Choroid plexus epithelial cell (primary cell): Measurements from ENCODE around the gene CCDC124.
"Not testable (repeated sequence)": the region's sequence is repeated elsewhere in the genome, so short reads cannot be mapped to it uniquely, and the experiment has no call there.

Experiments used
- DNase-seq: peaks from one replicate; pipeline ENCODE4 v3.0.0-alpha.2; 2010; ENCODE audit warnings: low read depth
- H3K4me3 ChIP-seq: 2 replicates; pipeline ENCODE4 v1.5.1; 2011; ENCODE audit warnings: low read depth, mild to moderate bottlenecking, control low read depth, low read length, moderate library complexity
- TF ChIP-seq, protein P1 (sequence below): conservative IDR thresholded peaks from 2 replicates; pipeline ENCODE4 v1.5.1; 2011; ENCODE audit warnings: low read depth, mild to moderate bottlenecking, control low read depth, inconsistent platforms, low read length, moderate library complexity

Gene CCDC124

DNA sequence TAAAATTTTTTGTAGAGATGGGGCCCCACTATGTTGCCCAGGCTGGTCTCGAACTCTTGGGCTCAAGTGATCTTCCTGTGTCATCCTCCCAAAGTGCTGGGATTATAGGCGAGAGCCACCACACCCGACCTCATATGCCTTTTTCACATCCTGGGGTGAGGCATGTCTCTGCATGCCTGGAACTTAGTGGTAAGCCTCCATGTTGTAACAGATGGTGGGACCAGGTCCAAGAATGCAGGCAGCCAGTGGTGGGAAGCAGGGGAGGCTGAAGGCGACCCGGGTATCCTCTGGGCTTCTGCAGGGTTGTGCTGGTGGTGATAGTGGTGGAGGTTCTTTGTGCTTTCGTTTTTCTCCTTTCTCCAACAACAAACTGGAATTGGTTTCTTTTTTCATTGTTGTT lies 30.1 kb upstream of the CCDC124 start:
- no peak overlapping the region for H3K4me3 ChIP-seq
- peak; percentile 86 for DNase-seq
- TF ChIP-seq, protein P1, sequence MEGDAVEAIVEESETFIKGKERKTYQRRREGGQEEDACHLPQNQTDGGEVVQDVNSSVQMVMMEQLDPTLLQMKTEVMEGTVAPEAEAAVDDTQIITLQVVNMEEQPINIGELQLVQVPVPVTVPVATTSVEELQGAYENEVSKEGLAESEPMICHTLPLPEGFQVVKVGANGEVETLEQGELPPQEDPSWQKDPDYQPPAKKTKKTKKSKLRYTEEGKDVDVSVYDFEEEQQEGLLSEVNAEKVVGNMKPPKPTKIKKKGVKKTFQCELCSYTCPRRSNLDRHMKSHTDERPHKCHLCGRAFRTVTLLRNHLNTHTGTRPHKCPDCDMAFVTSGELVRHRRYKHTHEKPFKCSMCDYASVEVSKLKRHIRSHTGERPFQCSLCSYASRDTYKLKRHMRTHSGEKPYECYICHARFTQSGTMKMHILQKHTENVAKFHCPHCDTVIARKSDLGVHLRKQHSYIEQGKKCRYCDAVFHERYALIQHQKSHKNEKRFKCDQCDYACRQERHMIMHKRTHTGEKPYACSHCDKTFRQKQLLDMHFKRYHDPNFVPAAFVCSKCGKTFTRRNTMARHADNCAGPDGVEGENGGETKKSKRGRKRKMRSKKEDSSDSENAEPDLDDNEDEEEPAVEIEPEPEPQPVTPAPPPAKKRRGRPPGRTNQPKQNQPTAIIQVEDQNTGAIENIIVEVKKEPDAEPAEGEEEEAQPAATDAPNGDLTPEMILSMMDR: no peak

DNA sequence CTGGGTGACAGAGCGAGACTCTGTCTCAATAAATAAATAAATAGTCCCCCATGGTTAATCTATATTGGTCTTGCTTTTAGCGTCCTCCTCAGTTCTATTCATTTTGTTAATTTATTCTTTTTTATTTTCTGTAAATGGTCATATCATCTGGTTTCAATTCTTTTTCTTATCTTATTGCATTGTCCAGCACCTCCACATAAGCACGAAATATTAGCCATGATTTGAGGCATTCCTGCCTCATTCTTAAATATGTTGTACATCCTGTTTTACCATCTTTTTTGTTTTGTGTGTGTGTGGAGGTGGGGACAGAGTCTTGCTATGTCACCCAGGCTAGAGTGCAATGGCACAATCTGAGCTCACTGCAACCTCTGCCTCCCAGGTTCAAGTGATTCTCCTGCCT lies 24.6 kb upstream of the CCDC124 start:
- TF ChIP-seq, protein P1: no peak
- no peak for DNase-seq
- no peak overlapping the region for H3K4me3 ChIP-seq

DNA sequence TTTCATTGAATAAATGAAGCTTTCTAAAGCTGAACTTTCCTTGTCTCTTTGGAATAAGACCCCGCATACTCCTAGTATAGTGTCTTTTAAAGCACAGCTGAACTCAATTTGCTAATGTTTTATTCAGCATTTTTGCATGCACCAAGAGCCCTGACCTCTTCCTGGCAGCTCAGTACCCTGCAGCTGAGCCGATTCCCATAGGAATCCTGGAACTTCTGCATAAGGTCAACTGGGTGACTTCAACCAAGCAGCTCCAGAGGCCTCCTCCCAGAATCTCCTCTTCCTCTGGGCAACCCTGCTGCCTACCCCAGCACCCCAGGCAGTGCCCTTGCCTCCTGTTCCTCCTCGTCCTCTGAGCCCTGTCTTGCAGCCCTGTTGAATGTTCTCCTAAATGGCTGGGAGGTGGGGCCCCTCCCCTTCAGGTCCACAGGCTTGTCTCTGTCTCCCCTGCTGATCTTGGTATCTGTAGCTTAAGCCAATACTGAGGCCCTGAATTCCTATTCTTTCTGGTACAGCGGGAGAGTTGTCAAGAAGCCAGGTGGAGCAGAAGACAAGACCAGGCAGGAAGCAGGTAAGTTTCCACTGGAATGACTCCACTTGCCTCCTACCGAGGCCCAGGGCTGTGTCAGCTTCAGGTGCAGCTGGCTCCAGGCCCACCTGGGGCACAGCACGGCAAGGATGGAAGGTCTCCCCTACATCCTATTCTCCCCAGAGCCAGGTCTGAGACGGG lies 23.6 kb upstream of the CCDC124 start:
- H3K4me3 ChIP-seq: no peak overlapping the region
- TF ChIP-seq, protein P1: no peak
- DNase-seq: peak; percentile 43

DNA sequence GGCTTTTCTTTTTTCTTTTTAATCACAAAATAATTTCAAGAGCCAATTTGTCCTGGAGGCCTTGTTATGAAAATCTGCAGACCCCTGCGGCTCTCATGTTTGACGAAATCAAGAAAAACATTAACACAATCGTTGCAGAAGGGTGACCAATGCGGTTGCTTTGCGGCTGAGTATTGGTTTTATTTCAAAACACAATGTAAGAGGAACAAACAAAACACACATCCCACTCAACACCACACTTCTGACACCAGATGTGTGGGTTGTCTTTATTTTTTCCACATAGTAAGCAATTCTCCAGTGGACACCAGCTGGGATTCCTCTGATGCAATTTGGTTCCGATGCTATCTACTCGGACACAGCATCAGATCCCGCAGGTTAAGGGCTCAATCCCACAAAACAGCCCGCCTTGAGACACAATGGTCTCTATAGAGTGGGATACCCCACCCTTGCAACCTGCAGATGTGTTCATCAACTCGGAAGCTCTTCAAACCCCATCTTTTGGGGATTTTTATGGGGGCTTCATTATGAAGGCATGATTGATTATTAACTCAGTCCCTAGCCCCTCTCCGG lies 21.9 kb upstream of the CCDC124 start:
- TF ChIP-seq, protein P1: no peak
- DNase-seq: peak; percentile 56
- no peak overlapping the region for H3K4me3 ChIP-seq

DNA sequence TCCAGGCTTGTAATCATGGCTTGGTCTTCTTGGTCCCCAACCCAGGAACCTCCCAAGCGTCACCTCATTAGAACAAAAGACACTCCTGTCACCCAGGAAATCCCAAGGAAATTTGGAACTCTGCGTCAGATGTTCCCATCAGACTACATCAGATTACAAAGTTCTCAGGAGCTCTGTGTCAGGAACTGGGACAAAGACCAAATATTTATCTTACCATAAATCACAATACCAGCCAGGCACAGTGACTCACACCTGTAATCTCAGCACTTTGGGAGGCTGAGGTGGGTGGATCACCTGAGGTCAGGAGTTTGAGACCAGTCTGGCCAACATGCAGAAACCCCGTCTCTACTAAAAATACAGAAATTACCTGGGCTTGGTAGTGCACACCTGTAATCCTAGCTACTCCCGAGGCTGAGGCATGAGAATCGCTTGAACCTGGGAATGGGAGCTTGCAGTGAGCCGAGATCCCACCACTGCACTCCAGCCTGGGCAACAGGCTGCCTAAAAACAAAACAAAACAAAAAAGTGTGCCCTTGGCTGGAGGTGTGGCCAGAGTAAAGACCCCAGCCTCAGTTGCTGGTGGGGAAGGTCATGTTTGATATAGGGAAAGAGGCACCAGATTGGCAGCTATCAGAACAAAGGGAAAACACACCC lies 16.7 kb upstream of the CCDC124 start:
- H3K4me3 ChIP-seq: no peak overlapping the region
- TF ChIP-seq, protein P1: no peak
- no peak for DNase-seq

DNA sequence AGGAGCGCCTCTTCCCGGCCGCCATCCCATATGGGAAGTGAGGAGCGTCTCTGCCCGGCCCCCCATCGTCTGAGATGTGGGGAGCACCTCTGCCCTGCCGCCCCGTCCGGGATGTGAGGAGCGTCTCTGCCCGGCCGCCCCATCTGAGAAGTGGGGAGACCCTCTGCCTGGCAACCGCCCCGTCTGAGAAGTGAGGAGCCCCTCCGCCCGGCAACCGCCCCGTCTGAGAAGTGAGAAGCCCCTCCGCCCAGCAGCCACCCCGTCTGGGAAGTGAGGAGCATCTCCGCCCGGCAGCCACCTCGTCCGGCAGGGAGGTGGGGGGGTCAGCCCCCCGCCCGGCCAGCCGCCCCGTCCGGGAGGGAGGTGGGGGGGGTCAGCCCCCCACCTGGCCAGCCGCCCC lies 14.7 kb upstream of the CCDC124 start:
- H3K4me3 ChIP-seq, DNase-seq: not testable (repeated sequence)

DNA sequence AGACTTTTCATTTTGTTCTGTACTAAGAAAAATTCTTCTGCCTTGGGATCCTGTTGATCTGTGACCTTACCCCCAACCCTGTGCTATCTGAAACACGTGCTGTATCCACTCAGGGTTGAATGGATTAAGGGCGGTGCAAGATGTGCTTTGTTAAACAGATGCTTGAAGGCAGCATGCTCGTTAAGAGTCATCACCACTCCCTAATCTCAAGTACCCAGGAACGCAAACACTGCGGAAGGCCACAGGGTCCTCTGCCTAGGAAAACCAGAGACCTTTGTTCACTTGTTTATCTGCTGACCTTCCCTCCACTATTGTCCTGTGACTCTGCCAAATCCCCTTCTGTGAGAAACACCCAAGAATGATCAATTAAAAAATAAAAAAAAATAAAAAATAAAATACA lies 13.7 kb upstream of the CCDC124 start:
- not testable (repeated sequence) for DNase-seq

DNA sequence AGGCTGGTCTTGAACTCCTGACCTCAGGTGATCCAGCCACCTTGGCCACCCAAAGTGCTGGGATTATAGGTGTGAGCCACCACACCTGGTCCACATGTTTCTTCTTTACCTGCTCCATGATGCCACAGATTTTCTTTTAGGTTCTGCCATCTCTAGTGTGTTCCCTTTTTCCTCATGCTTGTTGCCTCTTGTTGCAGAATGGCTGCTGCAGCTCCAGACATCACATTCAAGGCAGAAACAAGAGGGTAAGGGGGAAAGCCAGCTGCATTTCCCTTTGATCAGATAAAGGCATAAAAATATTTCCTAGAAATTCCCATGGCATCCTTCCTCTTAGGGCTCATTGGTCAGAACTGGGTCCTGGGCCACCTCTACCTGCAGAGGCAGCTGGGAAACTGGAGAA lies 12.3 kb upstream of the CCDC124 start:
- no peak for DNase-seq
- no peak overlapping the region for H3K4me3 ChIP-seq
- TF ChIP-seq, protein P1: no peak

More for the DNA sequence above, 13.7 kb upstream of the CCDC124 start:
- H3K4me3 ChIP-seq: not testable (repeated sequence)
